GM19240 (cell line): ENCODE results near the gene CD38.
"Not testable (repeated sequence)": the region's sequence is repeated elsewhere in the genome, so short reads cannot be mapped to it uniquely, and the experiment has no call there.

ENCODE experiments used
- DNase-seq: peaks from one replicate; pipeline ENCODE4 v3.0.0; 2011; ENCODE audit warnings: low spot score; ENCODE audit not compliant: insufficient read length

The CD38 gene

GRCh38 chr4:15794905-15795304, 16.8 kb downstream of the CD38 start:
- no peak for DNase-seq

- DNase-seq, result no peak
Measured at GRCh38 chr4:15797320-15797719, 19.2 kb downstream of the CD38 start.

GRCh38 chr4:15799141-15799540, 21.0 kb downstream of the CD38 start:
- no peak for DNase-seq

GRCh38 chr4:15799701-15800100, 21.6 kb downstream of the CD38 start:
- DNase-seq, result no peak

GRCh38 chr4:15802497-15802896, 24.4 kb downstream of the CD38 start:
- not testable (repeated sequence) for DNase-seq

- DNase-seq, result no peak
Measured at GRCh38 chr4:15805583-15806517, 27.7 kb downstream of the CD38 start.

GRCh38 chr4:15809058-15809457, 30.9 kb downstream of the CD38 start:
- no peak for DNase-seq

GRCh38 chr4:15809466-15809865, 31.3 kb downstream of the CD38 start:
- DNase-seq, result no peak

- DNase-seq, result no peak
Measured at GRCh38 chr4:15811703-15812337, 33.7 kb downstream of the CD38 start.

- DNase-seq, result no peak
Measured at GRCh38 chr4:15832523-15833451, 54.7 kb downstream of the CD38 start.

- no peak for DNase-seq
Measured at GRCh38 chr4:15833801-15834200, 55.7 kb downstream of the CD38 start.

GRCh38 chr4:15836362-15836761, 58.2 kb downstream of the CD38 start:
- no peak for DNase-seq

GRCh38 chr4:15837591-15837990, 59.5 kb downstream of the CD38 start:
- DNase-seq, result no peak

- not testable (repeated sequence) for DNase-seq
Measured at GRCh38 chr4:15841194-15841730, 63.1 kb downstream of the CD38 start.

- no peak for DNase-seq
Measured at GRCh38 chr4:15847746-15848145, 69.6 kb downstream of the CD38 start.

- DNase-seq, result no peak
Measured at GRCh38 chr4:15848191-15848842, 70.2 kb downstream of the CD38 start.

- no peak for DNase-seq
Measured at GRCh38 chr4:15851969-15852368, 73.8 kb downstream of the CD38 start.

- no peak for DNase-seq
Measured at GRCh38 chr4:15852524-15852923, 74.4 kb downstream of the CD38 start.

GRCh38 chr4:15853345-15853744, 75.2 kb downstream of the CD38 start:
- DNase-seq, result no peak

GRCh38 chr4:15855804-15856475, 77.8 kb downstream of the CD38 start:
- no peak for DNase-seq
